ENCODE data around the gene CUL1.

The CUL1 gene

GRCh38 chr7:148790131-148790726, 91.5 kb downstream of the CUL1 start:
- H3K9me3 ChIP-seq (ENCODE audit: control insufficient read depth, insufficient read depth, low read length), result no peaks in the 10 kb centered on the region
- no peaks in the 10 kb centered on the region for H3K27me3 ChIP-seq (ENCODE audit: control insufficient read depth, insufficient read depth, low read length)
- H3K36me3 ChIP-seq (ENCODE audit: control insufficient read depth, insufficient read depth, low read length), result peaks cover 91% of the 10 kb centered on the region
- H3K4me1 ChIP-seq (ENCODE audit: control insufficient read depth, insufficient read depth, low read length), result no peaks in the 10 kb centered on the region
- H3K4me3 ChIP-seq (ENCODE audit: low read depth, low read length), result no peak overlapping the region
- no peak overlapping the region for H3K27ac ChIP-seq (ENCODE audit: low read depth, low read length)
- no peak overlapping the region for H3K9ac ChIP-seq (ENCODE audit: low read depth, low read length)

DNA sequence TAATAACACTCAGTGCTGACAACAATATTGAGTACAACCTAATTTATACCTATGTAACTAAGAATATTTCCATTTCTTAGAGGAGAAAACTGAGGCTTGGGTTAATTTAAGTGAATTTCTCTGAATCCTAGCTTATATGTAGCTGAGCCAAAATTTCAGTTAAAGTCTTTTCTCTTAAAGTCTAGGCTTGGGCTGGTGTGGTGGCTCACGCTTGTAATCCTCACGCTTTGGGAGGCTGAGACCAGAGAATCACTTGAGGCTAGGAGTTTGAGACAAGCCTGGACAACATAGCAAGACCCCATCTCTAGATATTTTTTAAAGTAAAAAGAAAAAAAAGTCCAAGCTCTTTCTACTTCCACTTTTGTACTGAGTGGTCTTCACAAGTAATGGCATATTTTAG, 92.1 kb downstream of the CUL1 start:
- Histone ChIP-seq H3K9ac (ENCODE audit: low read depth, low read length) (no peak overlapping the region), H3K4me3 (ENCODE audit: low read depth, low read length) (no peak overlapping the region), H3K36me3 (ENCODE audit: control insufficient read depth, insufficient read depth, low read length) (peaks cover 89% of the 10 kb centered on the region), H3K27me3 (ENCODE audit: control insufficient read depth, insufficient read depth, low read length) (no peaks in the 10 kb centered on the region), H3K27ac (ENCODE audit: low read depth, low read length) (no peak overlapping the region), H3K4me1 (ENCODE audit: control insufficient read depth, insufficient read depth, low read length) (no peaks in the 10 kb centered on the region), H3K9me3 (ENCODE audit: control insufficient read depth, insufficient read depth, low read length) (no peaks in the 10 kb centered on the region)

DNA sequence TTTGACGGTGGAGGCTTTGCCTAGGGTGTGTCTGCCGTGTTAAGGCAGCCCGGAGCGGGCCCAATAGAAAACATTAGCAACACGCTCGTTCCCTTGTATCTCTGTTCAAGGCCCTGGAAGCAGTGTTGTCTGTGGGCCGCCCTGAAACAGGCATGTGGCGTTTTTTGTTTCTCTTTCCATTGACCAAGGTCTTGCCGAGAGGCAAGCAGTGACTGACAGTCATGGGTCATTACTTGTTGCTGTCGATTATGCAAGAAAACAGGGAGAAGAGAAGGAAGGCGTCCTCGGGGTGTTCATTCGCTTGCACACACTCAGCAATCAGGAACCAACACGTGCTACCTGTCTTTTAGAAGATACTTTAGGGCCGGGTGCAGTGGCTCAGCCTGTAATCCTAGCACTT, 92.8 kb downstream of the CUL1 start:
- Histone ChIP-seq H3K9ac (ENCODE audit: low read depth, low read length) (no peak overlapping the region), H3K4me1 (ENCODE audit: control insufficient read depth, insufficient read depth, low read length) (no peaks in the 10 kb centered on the region), H3K27ac (ENCODE audit: low read depth, low read length) (no peak overlapping the region), H3K36me3 (ENCODE audit: control insufficient read depth, insufficient read depth, low read length) (peaks cover 89% of the 10 kb centered on the region), H3K27me3 (ENCODE audit: control insufficient read depth, insufficient read depth, low read length) (no peaks in the 10 kb centered on the region), H3K4me3 (ENCODE audit: low read depth, low read length) (no peak overlapping the region), H3K9me3 (ENCODE audit: control insufficient read depth, insufficient read depth, low read length) (no peaks in the 10 kb centered on the region)

DNA sequence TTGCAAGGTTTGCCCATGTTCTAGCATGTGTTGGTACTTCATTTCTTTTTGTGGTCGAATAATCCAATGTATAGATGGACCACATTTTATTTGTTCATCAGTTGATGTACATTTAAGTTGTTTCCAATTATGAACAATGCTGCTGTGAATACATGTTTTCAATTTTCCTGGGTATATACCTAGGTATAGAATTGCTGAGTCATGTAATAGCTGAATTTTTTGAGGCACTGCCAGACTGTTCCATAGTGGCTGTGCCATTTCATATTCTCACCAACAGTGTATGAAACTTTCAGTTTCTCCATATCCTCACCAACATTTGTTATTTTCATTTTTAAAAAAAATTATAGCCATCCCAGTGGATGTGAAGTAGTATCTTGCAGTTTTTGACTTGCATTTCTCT, 94.9 kb downstream of the CUL1 start:
- H3K36me3 ChIP-seq (ENCODE audit: control insufficient read depth, insufficient read depth, low read length), result peaks cover 91% of the 10 kb centered on the region
- no peaks in the 10 kb centered on the region for H3K4me1 ChIP-seq (ENCODE audit: control insufficient read depth, insufficient read depth, low read length)
- H3K27me3 ChIP-seq (ENCODE audit: control insufficient read depth, insufficient read depth, low read length), result no peaks in the 10 kb centered on the region
- no peak overlapping the region for H3K27ac ChIP-seq (ENCODE audit: low read depth, low read length)
- no peaks in the 10 kb centered on the region for H3K9me3 ChIP-seq (ENCODE audit: control insufficient read depth, insufficient read depth, low read length)
- no peak overlapping the region for H3K9ac ChIP-seq (ENCODE audit: low read depth, low read length)
- H3K4me3 ChIP-seq (ENCODE audit: low read depth, low read length), result no peak overlapping the region

DNA sequence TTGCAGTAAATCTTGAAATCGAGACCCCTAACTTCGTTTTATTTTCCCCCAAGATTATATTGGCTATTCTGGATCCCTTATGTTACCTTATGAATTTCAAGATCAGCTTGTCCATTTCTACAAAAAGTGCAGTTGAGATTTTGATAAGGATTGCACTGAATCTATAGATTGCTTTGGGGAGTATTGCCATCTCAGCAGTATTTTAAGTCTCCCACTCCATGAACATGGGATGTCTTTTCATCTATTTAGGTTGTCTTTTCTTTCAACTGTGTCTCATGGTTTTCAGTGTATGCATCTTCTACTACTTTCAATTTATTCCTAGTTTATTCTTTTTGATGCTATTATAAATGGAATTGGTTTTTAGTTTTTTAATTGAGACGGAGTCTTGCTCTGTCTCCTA, 95.8 kb downstream of the CUL1 start:
- Histone ChIP-seq H3K27ac (ENCODE audit: low read depth, low read length) (no peak overlapping the region), H3K9me3 (ENCODE audit: control insufficient read depth, insufficient read depth, low read length) (0 out of 2 replicates have a peak, but pooled peaks cover 2% of the 10 kb centered on the region), H3K36me3 (ENCODE audit: control insufficient read depth, insufficient read depth, low read length) (peaks cover 91% of the 10 kb centered on the region), H3K4me3 (ENCODE audit: low read depth, low read length) (no peak overlapping the region), H3K4me1 (ENCODE audit: control insufficient read depth, insufficient read depth, low read length) (no peaks in the 10 kb centered on the region), H3K27me3 (ENCODE audit: control insufficient read depth, insufficient read depth, low read length) (no peaks in the 10 kb centered on the region), H3K9ac (ENCODE audit: low read depth, low read length) (no peak overlapping the region)

DNA sequence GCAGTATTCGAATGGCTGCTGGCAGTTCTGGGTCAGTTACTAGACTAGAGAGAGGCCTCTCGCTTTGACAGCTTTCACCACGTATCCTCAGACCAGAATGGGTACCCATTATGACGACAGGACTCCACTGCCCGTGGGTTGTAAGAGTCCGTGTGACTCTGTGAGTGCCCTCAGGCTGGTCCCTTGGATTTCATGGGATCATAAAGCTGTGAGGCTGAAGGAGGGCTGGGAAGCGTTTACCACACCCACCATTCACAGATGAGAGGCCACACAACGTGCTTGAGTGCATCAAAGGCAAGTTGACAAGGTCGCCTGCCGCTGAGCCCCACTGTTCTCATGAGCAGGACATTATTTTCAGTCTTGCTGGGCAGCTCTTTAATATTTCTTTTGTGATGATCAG, 98.1 kb downstream of the CUL1 start:
- Histone ChIP-seq H3K36me3 (ENCODE audit: control insufficient read depth, insufficient read depth, low read length) (peaks cover 89% of the 10 kb centered on the region), H3K27me3 (ENCODE audit: control insufficient read depth, insufficient read depth, low read length) (no peaks in the 10 kb centered on the region), H3K4me3 (ENCODE audit: low read depth, low read length) (no peak overlapping the region), H3K27ac (ENCODE audit: low read depth, low read length) (no peak overlapping the region), H3K9ac (ENCODE audit: low read depth, low read length) (no peak overlapping the region), H3K4me1 (ENCODE audit: control insufficient read depth, insufficient read depth, low read length) (peaks cover 14% of the 10 kb centered on the region), H3K9me3 (ENCODE audit: control insufficient read depth, insufficient read depth, low read length) (0 out of 2 replicates have a peak, but pooled peaks cover 2% of the 10 kb centered on the region)

GRCh38 chr7:148799893-148800555, 101.3 kb downstream of the CUL1 start:
- H3K27me3 ChIP-seq (ENCODE audit: control insufficient read depth, insufficient read depth, low read length), result no peaks in the 10 kb centered on the region
- 0 out of 2 replicates have a peak, but pooled peaks cover 2% of the 10 kb centered on the region for H3K9me3 ChIP-seq (ENCODE audit: control insufficient read depth, insufficient read depth, low read length)
- H3K9ac ChIP-seq (ENCODE audit: low read depth, low read length), result no peak overlapping the region
- no peak overlapping the region for H3K4me3 ChIP-seq (ENCODE audit: low read depth, low read length)
- H3K4me1 ChIP-seq (ENCODE audit: control insufficient read depth, insufficient read depth, low read length), result peaks cover 14% of the 10 kb centered on the region
- H3K36me3 ChIP-seq (ENCODE audit: control insufficient read depth, insufficient read depth, low read length), result peaks cover 64% of the 10 kb centered on the region
- H3K27ac ChIP-seq (ENCODE audit: low read depth, low read length), result peak overlapping the region; percentile 63

DNA sequence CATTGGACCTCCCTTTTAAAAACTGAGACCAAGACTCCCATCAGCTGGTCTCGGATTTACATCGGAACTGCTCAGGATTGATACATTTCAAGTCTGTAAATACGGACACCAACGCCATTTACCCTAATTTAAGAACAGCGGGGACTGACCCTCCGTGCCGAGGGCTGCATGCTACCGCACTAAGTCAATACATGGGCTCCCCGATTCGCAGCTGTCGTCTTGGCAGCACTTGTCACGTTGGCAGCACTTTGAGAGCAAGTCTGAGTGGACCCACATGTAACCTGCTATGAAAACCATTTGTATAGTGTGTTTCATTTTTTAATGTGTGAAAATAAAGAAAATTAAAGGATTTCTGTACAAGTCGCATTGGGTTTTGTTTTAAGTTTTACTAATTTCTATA, 102.0 kb downstream of the CUL1 start:
- Histone ChIP-seq H3K4me3 (ENCODE audit: low read depth, low read length) (no peak overlapping the region), H3K4me1 (ENCODE audit: control insufficient read depth, insufficient read depth, low read length) (peaks cover 14% of the 10 kb centered on the region), H3K9ac (ENCODE audit: low read depth, low read length) (no peak overlapping the region), H3K9me3 (ENCODE audit: control insufficient read depth, insufficient read depth, low read length) (0 out of 2 replicates have a peak, but pooled peaks cover 2% of the 10 kb centered on the region), H3K27ac (ENCODE audit: low read depth, low read length) (peak overlapping the region; percentile 58), H3K36me3 (ENCODE audit: control insufficient read depth, insufficient read depth, low read length) (peaks cover 63% of the 10 kb centered on the region), H3K27me3 (ENCODE audit: control insufficient read depth, insufficient read depth, low read length) (no peaks in the 10 kb centered on the region)

- peaks cover 14% of the 10 kb centered on the region for H3K4me1 ChIP-seq (ENCODE audit: control insufficient read depth, insufficient read depth, low read length)
- no peak overlapping the region for H3K9ac ChIP-seq (ENCODE audit: low read depth, low read length)
- no peak overlapping the region for H3K4me3 ChIP-seq (ENCODE audit: low read depth, low read length)
- H3K27me3 ChIP-seq (ENCODE audit: control insufficient read depth, insufficient read depth, low read length), result no peaks in the 10 kb centered on the region
- no peak overlapping the region for H3K27ac ChIP-seq (ENCODE audit: low read depth, low read length)
- H3K36me3 ChIP-seq (ENCODE audit: control insufficient read depth, insufficient read depth, low read length), result peaks cover 63% of the 10 kb centered on the region
- 0 out of 2 replicates have a peak, but pooled peaks cover 2% of the 10 kb centered on the region for H3K9me3 ChIP-seq (ENCODE audit: control insufficient read depth, insufficient read depth, low read length)
Measured at GRCh38 chr7:148802101-148802493, 103.4 kb downstream of the CUL1 start.

- 0 out of 2 replicates have a peak, but pooled peaks cover 2% of the 10 kb centered on the region for H3K9me3 ChIP-seq (ENCODE audit: control insufficient read depth, insufficient read depth, low read length)
- no peaks in the 10 kb centered on the region for H3K27me3 ChIP-seq (ENCODE audit: control insufficient read depth, insufficient read depth, low read length)
- no peak overlapping the region for H3K9ac ChIP-seq (ENCODE audit: low read depth, low read length)
- peaks cover 14% of the 10 kb centered on the region for H3K4me1 ChIP-seq (ENCODE audit: control insufficient read depth, insufficient read depth, low read length)
- no peak overlapping the region for H3K4me3 ChIP-seq (ENCODE audit: low read depth, low read length)
- no peak overlapping the region for H3K27ac ChIP-seq (ENCODE audit: low read depth, low read length)
- H3K36me3 ChIP-seq (ENCODE audit: control insufficient read depth, insufficient read depth, low read length), result peaks cover 63% of the 10 kb centered on the region
Measured at GRCh38 chr7:148803094-148803493, 104.4 kb downstream of the CUL1 start.

DNA sequence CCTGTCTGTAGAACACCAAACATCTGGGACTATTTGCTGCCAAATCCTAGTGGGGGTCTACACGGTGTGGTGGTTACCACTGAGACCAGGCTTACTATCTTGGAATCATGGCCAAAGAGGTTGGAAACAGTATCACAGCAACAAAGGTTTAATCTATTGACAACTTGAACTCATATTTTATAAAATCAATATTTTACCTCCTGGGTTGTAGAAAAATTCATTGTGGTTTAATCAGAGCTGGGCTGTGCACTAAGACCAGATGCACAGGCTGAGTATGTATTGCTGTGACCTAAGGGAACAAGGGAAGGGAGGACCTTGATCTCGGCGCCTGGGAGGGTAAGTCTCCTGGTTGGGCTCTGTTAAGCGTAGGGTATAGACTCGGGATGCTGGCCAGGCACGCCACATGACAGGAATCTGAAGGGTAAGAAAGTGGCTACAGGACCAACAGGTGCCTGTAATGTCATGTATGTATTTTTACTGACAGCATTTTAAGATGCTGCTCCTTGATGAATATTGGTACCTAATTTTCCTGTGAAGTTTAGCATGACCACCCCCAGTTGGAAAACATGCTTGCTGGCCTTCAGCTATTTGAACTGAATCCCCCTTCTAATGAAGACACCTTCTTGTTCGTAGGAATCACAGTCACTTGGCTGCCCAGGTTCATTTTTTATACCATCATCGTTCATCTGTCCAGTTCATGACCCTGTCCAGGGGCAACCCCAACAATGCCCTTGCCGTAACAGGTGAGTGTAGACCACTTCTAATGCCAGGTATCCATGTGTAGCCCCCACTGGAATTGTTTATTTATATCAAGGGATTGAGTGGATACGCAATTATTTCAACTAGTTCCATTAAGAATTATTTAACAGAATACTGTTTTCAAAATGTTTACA, 105.9 kb downstream of the CUL1 start:
- H3K36me3 ChIP-seq (ENCODE audit: control insufficient read depth, insufficient read depth, low read length), result peaks cover 62% of the 10 kb centered on the region
- no peak overlapping the region for H3K9ac ChIP-seq (ENCODE audit: low read depth, low read length)
- peaks cover 13% of the 10 kb centered on the region for H3K4me1 ChIP-seq (ENCODE audit: control insufficient read depth, insufficient read depth, low read length)

More for the DNA sequence above, 105.9 kb downstream of the CUL1 start:
- H3K27ac ChIP-seq (ENCODE audit: low read depth, low read length), result no peak overlapping the region
- H3K27me3 ChIP-seq (ENCODE audit: control insufficient read depth, insufficient read depth, low read length), result no peaks in the 10 kb centered on the region
- no peak overlapping the region for H3K4me3 ChIP-seq (ENCODE audit: low read depth, low read length)
- no peaks in the 10 kb centered on the region for H3K9me3 ChIP-seq (ENCODE audit: control insufficient read depth, insufficient read depth, low read length)

All from HUES48 (cell line).